ENCODE data around the gene PGF. TPM values are rescaled to one million over a fixed set of nuclear protein-coding genes. Genes with fewer than 3 reads are reported as not detected.

PGF gene
- polyA plus RNA-seq, 1 donor (not counting 4 experiments of a cell fraction or from before 2014, with no cell fraction given) = 16.5 TPM

DNA sequence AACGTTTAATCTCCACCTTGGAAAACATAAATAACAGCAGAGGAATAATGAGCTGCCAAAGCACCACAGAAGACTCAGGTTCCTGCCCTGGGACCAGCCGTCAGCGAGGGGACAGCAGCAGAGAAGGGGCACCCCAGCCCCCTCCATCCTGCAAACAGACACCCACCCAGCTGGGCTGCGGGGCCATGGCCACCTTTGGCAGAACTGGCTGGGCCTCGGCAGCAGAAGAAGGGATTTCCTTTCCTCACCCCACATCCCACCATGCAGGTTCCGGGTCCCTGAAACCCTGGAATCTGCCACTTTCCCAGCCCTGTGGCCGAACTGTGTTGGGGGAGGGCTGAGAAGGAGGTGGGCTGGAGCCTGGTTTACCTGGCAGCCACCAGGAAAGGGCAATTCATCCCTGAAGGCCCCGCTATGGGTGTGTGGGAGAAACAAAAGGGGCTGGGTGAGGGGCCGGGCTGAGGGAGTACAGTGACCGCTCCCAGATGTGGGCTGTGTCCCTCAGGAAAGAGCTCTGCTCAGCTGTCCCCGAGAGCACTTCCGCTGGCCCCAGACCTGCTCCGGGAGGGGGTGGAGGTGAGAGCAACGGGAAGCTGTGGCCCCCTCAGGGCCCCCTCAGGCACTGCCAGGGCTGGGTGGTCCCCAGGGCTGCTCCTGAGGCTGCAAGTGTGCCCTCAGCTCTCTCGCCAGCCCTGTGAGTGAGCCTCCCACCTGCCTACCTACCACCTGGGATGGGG, 3.8 kb downstream of the PGF start:
- Histone ChIP-seq H3K36me3 (ENCODE audit: control insufficient read depth in 2 of 2, extremely low read depth in 1 of 2, insufficient read depth in 2 of 2, low read length in 2 of 2) (peaks cover 11 to 31% of the 10 kb centered on the region in 2 experiments), H2AFZ (ENCODE audit: control insufficient read depth, low read length) (no peak overlapping the region), H3K4me3 (ENCODE audit: control insufficient read depth in 2 of 3, extremely low read depth in 1 of 3, insufficient read depth in 2 of 3, low read depth in 1 of 3, low read length in 3 of 3) (no peak overlapping the region), H3K9ac (ENCODE audit: control insufficient read depth, extremely low read depth, insufficient read depth, low read length) (no peak overlapping the region), H3K9me3 (ENCODE audit: control insufficient read depth, low read depth, low read length) (no peaks in the 10 kb centered on the region), H3K4me1 (ENCODE audit: control insufficient read depth, extremely low read depth, insufficient read depth, low read length) (peaks cover 43% of the 10 kb centered on the region), H3K27ac (ENCODE audit: control insufficient read depth, insufficient read depth, low read length) (no peak overlapping the region), H3K79me2 (ENCODE audit: control insufficient read depth, insufficient read depth, low read length) (peaks cover 25% of the 10 kb centered on the region), H3K9me1 (ENCODE audit: control insufficient read depth, extremely low read depth, insufficient read depth, low read length) (no peaks in the 10 kb centered on the region), H3K4me2 (ENCODE audit: control insufficient read depth, extremely low read depth, insufficient read depth, low read depth, low read length) (no peak overlapping the region), H4K20me1 (ENCODE audit: control insufficient read depth, extremely low read depth, insufficient read depth, low read length) (peaks cover 2% of the 10 kb centered on the region), H3K27me3 (ENCODE audit: control insufficient read depth, extremely low read depth, insufficient read depth, low read length) (no peaks in the 10 kb centered on the region)
- FAIRE-seq (no peak), DNase-seq (ENCODE audit: low read depth, low spot score) (no peak)
- dilution Hi-C loops (cut with MboI; ENCODE audit: extremely low pct_ligation_motif_present, low sequenced_read_pairs) = no loop called here
- TF ChIP-seq, protein P1, sequence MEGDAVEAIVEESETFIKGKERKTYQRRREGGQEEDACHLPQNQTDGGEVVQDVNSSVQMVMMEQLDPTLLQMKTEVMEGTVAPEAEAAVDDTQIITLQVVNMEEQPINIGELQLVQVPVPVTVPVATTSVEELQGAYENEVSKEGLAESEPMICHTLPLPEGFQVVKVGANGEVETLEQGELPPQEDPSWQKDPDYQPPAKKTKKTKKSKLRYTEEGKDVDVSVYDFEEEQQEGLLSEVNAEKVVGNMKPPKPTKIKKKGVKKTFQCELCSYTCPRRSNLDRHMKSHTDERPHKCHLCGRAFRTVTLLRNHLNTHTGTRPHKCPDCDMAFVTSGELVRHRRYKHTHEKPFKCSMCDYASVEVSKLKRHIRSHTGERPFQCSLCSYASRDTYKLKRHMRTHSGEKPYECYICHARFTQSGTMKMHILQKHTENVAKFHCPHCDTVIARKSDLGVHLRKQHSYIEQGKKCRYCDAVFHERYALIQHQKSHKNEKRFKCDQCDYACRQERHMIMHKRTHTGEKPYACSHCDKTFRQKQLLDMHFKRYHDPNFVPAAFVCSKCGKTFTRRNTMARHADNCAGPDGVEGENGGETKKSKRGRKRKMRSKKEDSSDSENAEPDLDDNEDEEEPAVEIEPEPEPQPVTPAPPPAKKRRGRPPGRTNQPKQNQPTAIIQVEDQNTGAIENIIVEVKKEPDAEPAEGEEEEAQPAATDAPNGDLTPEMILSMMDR (optimal IDR thresholded peaks at IDR 0.05 in 1 of 3, IDR thresholded peaks at IDR 0.05 in 1 of 3, conservative IDR thresholded peaks at IDR 0.05 in 1 of 3; ENCODE audit: extremely low read depth in 1 of 3, insufficient read depth in 2 of 3, low read length in 3 of 3) = no peak
- TF ChIP-seq EZH2 (IDR thresholded peaks at IDR 0.05; ENCODE audit: low read length) = no peak

DNA sequence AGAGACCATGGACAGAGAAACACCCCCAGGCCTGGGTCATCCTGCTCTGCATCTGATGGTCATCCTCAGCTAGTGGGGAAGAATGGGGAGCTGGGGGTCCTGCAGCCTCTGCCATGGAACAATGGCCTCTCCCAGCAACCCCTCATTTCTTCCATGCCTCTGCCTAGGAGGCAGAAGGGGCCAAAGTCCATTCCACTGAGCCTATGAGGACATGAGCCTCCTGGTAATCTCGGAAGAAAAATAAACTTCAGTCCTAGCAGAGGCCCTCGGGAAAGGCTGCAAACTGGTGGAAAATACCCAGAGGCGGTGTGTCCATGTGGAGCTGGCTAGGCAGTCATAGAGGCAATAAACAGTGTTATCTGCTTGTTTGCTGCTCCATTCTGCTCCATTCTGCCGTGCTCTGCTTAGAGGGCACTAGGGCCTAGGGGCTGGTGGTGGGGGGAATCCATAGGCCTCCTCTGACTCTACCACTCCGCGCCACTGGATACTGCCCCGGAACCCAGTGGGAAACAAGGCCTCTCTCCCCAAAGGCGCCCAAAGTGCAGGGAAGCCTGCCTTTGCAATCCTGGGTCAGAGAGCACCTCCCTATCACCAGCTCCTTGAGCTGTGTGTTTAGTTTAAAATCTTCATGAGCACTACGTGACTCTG, 4.5 kb downstream of the PGF start:
- no peak overlapping the region for H3K4me2 ChIP-seq (ENCODE audit: control insufficient read depth, extremely low read depth, insufficient read depth, low read depth, low read length)
- TF ChIP-seq, protein P1 (optimal IDR thresholded peaks at IDR 0.05 in 1 of 3, IDR thresholded peaks at IDR 0.05 in 1 of 3, conservative IDR thresholded peaks at IDR 0.05 in 1 of 3; ENCODE audit: extremely low read depth in 1 of 3, insufficient read depth in 2 of 3, low read length in 3 of 3) = no peak
- TF ChIP-seq EZH2 (IDR thresholded peaks at IDR 0.05; ENCODE audit: low read length) = no peak
- dilution Hi-C loops (cut with MboI; ENCODE audit: extremely low pct_ligation_motif_present, low sequenced_read_pairs) = no loop called here
- peaks cover 2% of the 10 kb centered on the region for H4K20me1 ChIP-seq (ENCODE audit: control insufficient read depth, extremely low read depth, insufficient read depth, low read length)
- H3K79me2 ChIP-seq (ENCODE audit: control insufficient read depth, insufficient read depth, low read length) = peaks cover 25% of the 10 kb centered on the region
- no peaks in the 10 kb centered on the region for H3K9me1 ChIP-seq (ENCODE audit: control insufficient read depth, extremely low read depth, insufficient read depth, low read length)
- peaks cover 12 to 36% of the 10 kb centered on the region in 2 experiments for H3K36me3 ChIP-seq (ENCODE audit: control insufficient read depth in 2 of 2, extremely low read depth in 1 of 2, insufficient read depth in 2 of 2, low read length in 2 of 2)
- no peak for DNase-seq (ENCODE audit: low read depth, low spot score)
- no peak overlapping the region for H3K27ac ChIP-seq (ENCODE audit: control insufficient read depth, insufficient read depth, low read length)
- H3K27me3 ChIP-seq (ENCODE audit: control insufficient read depth, extremely low read depth, insufficient read depth, low read length) = no peaks in the 10 kb centered on the region
- H2AFZ ChIP-seq (ENCODE audit: control insufficient read depth, low read length) = no peak overlapping the region
- no peaks in the 10 kb centered on the region for H3K9me3 ChIP-seq (ENCODE audit: control insufficient read depth, low read depth, low read length)
- no peak for FAIRE-seq
- no peak overlapping the region for H3K9ac ChIP-seq (ENCODE audit: control insufficient read depth, extremely low read depth, insufficient read depth, low read length)
- H3K4me3 ChIP-seq (ENCODE audit: control insufficient read depth in 2 of 3, extremely low read depth in 1 of 3, insufficient read depth in 2 of 3, low read depth in 1 of 3, low read length in 3 of 3) = no peak overlapping the region
- peaks cover 50% of the 10 kb centered on the region for H3K4me1 ChIP-seq (ENCODE audit: control insufficient read depth, extremely low read depth, insufficient read depth, low read length)

All from keratinocyte (primary cell).